Liver (tissue), 9 donors: ENCODE results near the gene STK32C. TPM values are rescaled to one million over a fixed set of nuclear protein-coding genes. Genes with fewer than 3 reads are reported as not detected.

Experiments
- DNase-seq: peaks from one replicate; pipeline ENCODE4 v3.0.0-alpha.2; 2017; ENCODE audit warnings: low spot score
- H3K27ac ChIP-seq, 2 donors: one replicate each; pipeline ENCODE4 v1.7.0; 2013; ENCODE audit warnings: inconsistent platforms in 2 of 2, low read length in 2 of 2, control low read depth in 1 of 2, low read depth in 1 of 2, mild to moderate bottlenecking in 1 of 2
- H3K27me3 ChIP-seq, 4 donors: one replicate each; pipeline versions ENCODE4 v1.6.1 to v1.7.0; 2013; ENCODE audit warnings: low read length in 3 of 4, inconsistent platforms in 1 of 4, mild to moderate bottlenecking in 1 of 4, moderate library complexity in 1 of 4; ENCODE audit not compliant: control insufficient read depth in 4 of 4, insufficient read depth in 4 of 4
- H3K36me3 ChIP-seq, 4 donors: one replicate each; pipeline versions ENCODE4 v1.6.1 to v1.7.0; 2013; ENCODE audit warnings: low read length in 3 of 4, mild to moderate bottlenecking in 3 of 4, low read depth in 1 of 4, moderate library complexity in 1 of 4; ENCODE audit not compliant: control insufficient read depth in 4 of 4, insufficient read depth in 3 of 4
- H3K4me1 ChIP-seq, 4 donors: one replicate each; pipeline versions ENCODE4 v1.6.1 to v1.7.0; 2013; ENCODE audit warnings: low read length in 3 of 4, mild to moderate bottlenecking in 3 of 4, moderate library complexity in 1 of 4; ENCODE audit not compliant: control insufficient read depth in 4 of 4, insufficient read depth in 4 of 4
- H3K4me3 ChIP-seq, 3 donors: one replicate each; pipeline versions ENCODE4 v1.6.1 to v1.7.0; 2013; ENCODE audit warnings: low read length in 3 of 3, control low read depth in 1 of 3, low read depth in 1 of 3, mild to moderate bottlenecking in 1 of 3
- H3K9ac ChIP-seq, 2 donors: one replicate each; pipeline ENCODE4 v1.7.0; 2013; ENCODE audit warnings: low read length in 2 of 2, mild to moderate bottlenecking in 2 of 2, moderate library complexity in 2 of 2, control low read depth in 1 of 2, low read depth in 1 of 2
- H3K9me3 ChIP-seq, 4 donors: one replicate each; pipeline versions ENCODE4 v1.6.1 to v1.7.0; 2013; ENCODE audit warnings: low read length in 3 of 4; ENCODE audit not compliant: control insufficient read depth in 4 of 4
- EGR1 ChIP-seq, 2 donors: IDR thresholded peaks; 2 replicates each; pipeline ENCODE4 v1.6.1; 2016 to 2018; ENCODE audit warnings: antibody characterized with exemption in 2 of 2, low read depth in 2 of 2
- FOXA1 ChIP-seq: IDR thresholded peaks from 2 replicates; pipeline ENCODE4 v1.6.1; 2016; ENCODE audit warnings: antibody characterized with exemption
- FOXA2 ChIP-seq: IDR thresholded peaks from 2 replicates; pipeline ENCODE4 v1.6.1; 2016; ENCODE audit warnings: antibody characterized with exemption
- GABPA ChIP-seq, 2 donors: IDR thresholded peaks in 1 of 2; conservative IDR thresholded peaks in 1 of 2; 2 replicates each; pipeline ENCODE4 v1.6.1; 2016; ENCODE audit warnings: antibody characterized with exemption in 2 of 2, mild to moderate bottlenecking in 1 of 2, moderate library complexity in 1 of 2
- HNF4A ChIP-seq, 2 donors: conservative IDR thresholded peaks; 2 replicates each; pipeline ENCODE4 v1.6.1; 2016; ENCODE audit warnings: antibody characterized with exemption in 2 of 2, mild to moderate bottlenecking in 2 of 2
- HNF4G ChIP-seq: IDR thresholded peaks from 2 replicates; pipeline ENCODE4 v1.6.1; 2016; ENCODE audit warnings: antibody characterized with exemption
- JUND ChIP-seq, 2 donors: IDR thresholded peaks; 2 replicates each; pipeline ENCODE4 v1.6.1; 2016; ENCODE audit warnings: antibody characterized with exemption in 2 of 2
- NR2F2 ChIP-seq: IDR thresholded peaks from 2 replicates; pipeline ENCODE4 v1.6.1; 2016; ENCODE audit warnings: antibody characterized with exemption
- RAD21 ChIP-seq, 2 donors: IDR thresholded peaks; 2 replicates each; pipeline ENCODE4 v1.6.1; 2016; ENCODE audit warnings: antibody characterized with exemption in 2 of 2, mild to moderate bottlenecking in 2 of 2
- RXRA ChIP-seq, 2 donors: IDR thresholded peaks; 2 replicates each; pipeline ENCODE4 v1.6.1; 2017 to 2018; ENCODE audit warnings: antibody characterized with exemption in 2 of 2, mild to moderate bottlenecking in 1 of 2
- SP1 ChIP-seq: IDR thresholded peaks from 2 replicates; pipeline ENCODE4 v1.6.1; 2018; ENCODE audit warnings: antibody characterized with exemption, mild to moderate bottlenecking
- TAF1 ChIP-seq: conservative IDR thresholded peaks from 2 replicates; pipeline ENCODE4 v1.6.1; 2016; ENCODE audit warnings: antibody characterized with exemption, mild to moderate bottlenecking
- YY1 ChIP-seq: IDR thresholded peaks from 2 replicates; pipeline ENCODE4 v1.6.1; 2016; ENCODE audit warnings: antibody characterized with exemption, mild to moderate bottlenecking
- WGBS: extraction: QIAGEN DNeasy Blood & Tissue Kit; methylation state at CpG from one replicate; pipeline ENCODE4 v1.1.7; 2013; 5-methylcytosine and 5-hydroxymethylcytosine counted together
- polyA plus RNA-seq, 2 donors: library from polyadenylated mRNA; stranded (reverse) in 1 of 2; unstranded in 1 of 2; fragments of 200-250 nt in 1 of 2; fragments of >200 nt in 1 of 2; fragmentation: Nextera tagmentation in 1 of 2; extraction: Ambion mirVana in 1 of 2; gene quantifications; one replicate each; pipeline versions ENCODE4 v1.2.1 to v1.2.3, GENCODE V29; 2013 to 2015
- total RNA-seq, 2 donors: library from RNA; depleted of rRNA; stranded (reverse); fragments of >200 nt; gene quantifications; one replicate each; pipeline ENCODE4 v1.2.3, GENCODE V29; 2014
- TF ChIP-seq, protein P1 (sequence below): IDR thresholded peaks from 2 replicates; pipeline ENCODE4 v1.6.1; 2016; ENCODE audit warnings: antibody characterized with exemption
- TF ChIP-seq, protein P2 (sequence below): IDR thresholded peaks from 2 replicates; pipeline ENCODE4 v1.6.1; 2016; ENCODE audit warnings: antibody characterized with exemption, mild to moderate bottlenecking
- TF ChIP-seq, protein P3 (sequence below): fragments of 150-350 bp; IDR thresholded peaks from 2 replicates; pipeline ENCODE4 v1.5.1; 2017; ENCODE audit warnings: improper control_type of control experiment, low read depth, low read length; ENCODE audit not compliant: missing input control
- TF ChIP-seq, protein P4 (sequence below): IDR thresholded peaks from 2 replicates; pipeline ENCODE4 v1.6.1; 2016; ENCODE audit warnings: antibody characterized with exemption
- TF ChIP-seq, protein P5 (sequence below): IDR thresholded peaks from 2 replicates; pipeline ENCODE4 v1.6.1; 2016; ENCODE audit warnings: antibody characterized with exemption
- donor health status: healthy.
- donor health status: healthy.
- donor health status: healthy.
- donor health status: healthy.
- donor health status: healthy.

STK32C gene
- total and polyA plus RNA-seq, 4 donors, result 1.8 to 4.6 (median 2.2) TPM

DNA sequence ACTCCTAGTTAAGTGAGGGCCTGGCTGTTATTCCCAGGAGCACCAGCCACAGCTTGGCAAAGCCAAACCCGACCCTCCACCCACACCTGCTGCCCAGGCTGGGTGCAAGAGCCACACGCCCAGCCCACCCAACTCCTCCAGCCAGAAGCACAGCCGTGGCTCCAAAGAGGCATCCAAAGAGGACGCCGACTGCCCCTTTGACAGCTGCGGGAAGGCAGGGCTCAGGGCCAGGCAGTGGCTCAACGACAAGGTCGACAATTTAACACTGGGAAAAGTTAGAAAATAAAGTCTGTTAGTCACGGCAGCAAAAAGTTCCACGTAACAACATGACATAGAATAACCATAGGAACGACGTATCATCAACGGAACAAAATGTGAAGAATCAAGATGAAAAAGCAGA, 66.7 kb downstream of the STK32C start:
- WGBS, result 85% methylated on average over 13 of the region's 13 CpGs
- DNase-seq, result no peak
- Histone ChIP-seq H3K36me3 (no peaks in the 10 kb centered on the region), H3K9me3 (no peaks in the 10 kb centered on the region), H3K4me3 (no peak overlapping the region), H3K4me1 (no peaks in the 10 kb centered on the region), H3K9ac (no peak overlapping the region), H3K27me3 (no peaks in the 10 kb centered on the region), H3K27ac (no peak overlapping the region)
- TF ChIP-seq HNF4G (no peak), YY1 (no peak), EGR1 (IDR thresholded peaks at IDR 0.05; ENCODE audit: low read depth in 2 of 2) (no peak), NR2F2 (no peak), SP1 (no peak), JUND (IDR thresholded peaks at IDR 0.05) (no peak), FOXA2 (no peak), RAD21 (IDR thresholded peaks at IDR 0.05) (no peak), GABPA (IDR thresholded peaks at IDR 0.05 in 1 of 2, conservative IDR thresholded peaks at IDR 0.05 in 1 of 2) (no peak)
- TF ChIP-seq, protein P1, sequence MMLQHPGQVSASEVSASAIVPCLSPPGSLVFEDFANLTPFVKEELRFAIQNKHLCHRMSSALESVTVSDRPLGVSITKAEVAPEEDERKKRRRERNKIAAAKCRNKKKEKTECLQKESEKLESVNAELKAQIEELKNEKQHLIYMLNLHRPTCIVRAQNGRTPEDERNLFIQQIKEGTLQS, result no peak
- TF ChIP-seq, protein P2, sequence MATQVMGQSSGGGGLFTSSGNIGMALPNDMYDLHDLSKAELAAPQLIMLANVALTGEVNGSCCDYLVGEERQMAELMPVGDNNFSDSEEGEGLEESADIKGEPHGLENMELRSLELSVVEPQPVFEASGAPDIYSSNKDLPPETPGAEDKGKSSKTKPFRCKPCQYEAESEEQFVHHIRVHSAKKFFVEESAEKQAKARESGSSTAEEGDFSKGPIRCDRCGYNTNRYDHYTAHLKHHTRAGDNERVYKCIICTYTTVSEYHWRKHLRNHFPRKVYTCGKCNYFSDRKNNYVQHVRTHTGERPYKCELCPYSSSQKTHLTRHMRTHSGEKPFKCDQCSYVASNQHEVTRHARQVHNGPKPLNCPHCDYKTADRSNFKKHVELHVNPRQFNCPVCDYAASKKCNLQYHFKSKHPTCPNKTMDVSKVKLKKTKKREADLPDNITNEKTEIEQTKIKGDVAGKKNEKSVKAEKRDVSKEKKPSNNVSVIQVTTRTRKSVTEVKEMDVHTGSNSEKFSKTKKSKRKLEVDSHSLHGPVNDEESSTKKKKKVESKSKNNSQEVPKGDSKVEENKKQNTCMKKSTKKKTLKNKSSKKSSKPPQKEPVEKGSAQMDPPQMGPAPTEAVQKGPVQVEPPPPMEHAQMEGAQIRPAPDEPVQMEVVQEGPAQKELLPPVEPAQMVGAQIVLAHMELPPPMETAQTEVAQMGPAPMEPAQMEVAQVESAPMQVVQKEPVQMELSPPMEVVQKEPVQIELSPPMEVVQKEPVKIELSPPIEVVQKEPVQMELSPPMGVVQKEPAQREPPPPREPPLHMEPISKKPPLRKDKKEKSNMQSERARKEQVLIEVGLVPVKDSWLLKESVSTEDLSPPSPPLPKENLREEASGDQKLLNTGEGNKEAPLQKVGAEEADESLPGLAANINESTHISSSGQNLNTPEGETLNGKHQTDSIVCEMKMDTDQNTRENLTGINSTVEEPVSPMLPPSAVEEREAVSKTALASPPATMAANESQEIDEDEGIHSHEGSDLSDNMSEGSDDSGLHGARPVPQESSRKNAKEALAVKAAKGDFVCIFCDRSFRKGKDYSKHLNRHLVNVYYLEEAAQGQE, result no peak

DNA sequence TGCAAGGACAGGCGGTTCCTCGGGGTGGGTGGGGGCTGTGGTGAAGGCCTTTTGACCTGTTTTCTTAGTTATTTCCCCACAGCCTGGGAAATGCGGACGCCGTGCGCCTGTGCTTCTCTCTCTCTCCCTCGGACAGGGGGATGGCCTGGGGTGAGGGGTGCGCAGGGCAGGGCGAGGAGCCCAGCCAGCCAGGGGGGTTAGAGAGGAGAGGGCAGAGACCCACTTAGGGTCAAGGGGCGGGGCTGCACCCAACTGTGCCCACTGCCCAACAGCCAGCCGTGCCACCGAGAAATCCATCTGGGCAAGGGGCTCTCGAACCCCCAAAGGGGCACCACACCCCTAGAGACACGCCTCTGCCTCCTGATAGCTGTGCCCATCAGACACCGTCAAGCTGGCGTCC, 67.2 kb downstream of the STK32C start:
- 88% methylated on average over 16 of the region's 16 CpGs for WGBS
- Histone ChIP-seq H3K9ac (no peak overlapping the region), H3K27me3 (no peaks in the 10 kb centered on the region), H3K36me3 (no peaks in the 10 kb centered on the region), H3K4me3 (no peak overlapping the region), H3K4me1 (no peaks in the 10 kb centered on the region), H3K9me3 (no peaks in the 10 kb centered on the region), H3K27ac (no peak overlapping the region)
- no peak for DNase-seq
- TF ChIP-seq, protein P3, sequence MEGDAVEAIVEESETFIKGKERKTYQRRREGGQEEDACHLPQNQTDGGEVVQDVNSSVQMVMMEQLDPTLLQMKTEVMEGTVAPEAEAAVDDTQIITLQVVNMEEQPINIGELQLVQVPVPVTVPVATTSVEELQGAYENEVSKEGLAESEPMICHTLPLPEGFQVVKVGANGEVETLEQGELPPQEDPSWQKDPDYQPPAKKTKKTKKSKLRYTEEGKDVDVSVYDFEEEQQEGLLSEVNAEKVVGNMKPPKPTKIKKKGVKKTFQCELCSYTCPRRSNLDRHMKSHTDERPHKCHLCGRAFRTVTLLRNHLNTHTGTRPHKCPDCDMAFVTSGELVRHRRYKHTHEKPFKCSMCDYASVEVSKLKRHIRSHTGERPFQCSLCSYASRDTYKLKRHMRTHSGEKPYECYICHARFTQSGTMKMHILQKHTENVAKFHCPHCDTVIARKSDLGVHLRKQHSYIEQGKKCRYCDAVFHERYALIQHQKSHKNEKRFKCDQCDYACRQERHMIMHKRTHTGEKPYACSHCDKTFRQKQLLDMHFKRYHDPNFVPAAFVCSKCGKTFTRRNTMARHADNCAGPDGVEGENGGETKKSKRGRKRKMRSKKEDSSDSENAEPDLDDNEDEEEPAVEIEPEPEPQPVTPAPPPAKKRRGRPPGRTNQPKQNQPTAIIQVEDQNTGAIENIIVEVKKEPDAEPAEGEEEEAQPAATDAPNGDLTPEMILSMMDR, result no peak
- no peak for TF ChIP-seq HNF4A (conservative IDR thresholded peaks at IDR 0.05)

DNA sequence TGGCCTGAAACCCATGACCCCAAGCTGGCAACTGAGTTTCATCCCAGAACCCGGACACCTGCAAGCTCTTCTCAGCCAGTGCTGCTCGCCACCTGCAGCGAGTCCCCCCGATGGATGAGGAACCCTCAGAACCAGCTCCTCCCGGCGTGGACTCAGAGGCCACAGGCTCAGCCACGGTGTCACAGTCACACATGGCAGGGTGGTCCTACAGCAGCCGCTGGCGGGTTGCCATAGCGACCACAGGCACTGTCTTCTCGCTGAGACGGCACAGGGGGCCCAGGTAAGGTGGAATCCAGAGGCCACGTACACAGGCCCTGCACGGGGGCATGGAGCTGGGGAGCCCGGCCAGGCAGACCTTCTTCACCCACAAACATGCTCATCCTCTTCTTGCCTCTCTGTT, 67.6 kb downstream of the STK32C start:
- WGBS, result 88% methylated on average over 15 of the region's 15 CpGs
- no peak overlapping the region for H3K9ac ChIP-seq
- no peak for TF ChIP-seq YY1
- TF ChIP-seq GABPA (IDR thresholded peaks at IDR 0.05 in 1 of 2, conservative IDR thresholded peaks at IDR 0.05 in 1 of 2), result no peak
- TF ChIP-seq, protein P4, sequence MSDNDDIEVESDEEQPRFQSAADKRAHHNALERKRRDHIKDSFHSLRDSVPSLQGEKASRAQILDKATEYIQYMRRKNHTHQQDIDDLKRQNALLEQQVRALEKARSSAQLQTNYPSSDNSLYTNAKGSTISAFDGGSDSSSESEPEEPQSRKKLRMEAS, result no peak
- TF ChIP-seq, protein P3, result no peak
- no peak for TF ChIP-seq SP1
- TF ChIP-seq, protein P5, sequence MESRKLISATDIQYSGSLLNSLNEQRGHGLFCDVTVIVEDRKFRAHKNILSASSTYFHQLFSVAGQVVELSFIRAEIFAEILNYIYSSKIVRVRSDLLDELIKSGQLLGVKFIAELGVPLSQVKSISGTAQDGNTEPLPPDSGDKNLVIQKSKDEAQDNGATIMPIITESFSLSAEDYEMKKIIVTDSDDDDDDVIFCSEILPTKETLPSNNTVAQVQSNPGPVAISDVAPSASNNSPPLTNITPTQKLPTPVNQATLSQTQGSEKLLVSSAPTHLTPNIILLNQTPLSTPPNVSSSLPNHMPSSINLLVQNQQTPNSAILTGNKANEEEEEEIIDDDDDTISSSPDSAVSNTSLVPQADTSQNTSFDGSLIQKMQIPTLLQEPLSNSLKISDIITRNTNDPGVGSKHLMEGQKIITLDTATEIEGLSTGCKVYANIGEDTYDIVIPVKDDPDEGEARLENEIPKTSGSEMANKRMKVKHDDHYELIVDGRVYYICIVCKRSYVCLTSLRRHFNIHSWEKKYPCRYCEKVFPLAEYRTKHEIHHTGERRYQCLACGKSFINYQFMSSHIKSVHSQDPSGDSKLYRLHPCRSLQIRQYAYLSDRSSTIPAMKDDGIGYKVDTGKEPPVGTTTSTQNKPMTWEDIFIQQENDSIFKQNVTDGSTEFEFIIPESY, result no peak
- TF ChIP-seq FOXA2, result no peak
- TF ChIP-seq RXRA (IDR thresholded peaks at IDR 0.05), result no peak
- no peak for TF ChIP-seq HNF4G
- no peak for TF ChIP-seq TAF1
- no peak for TF ChIP-seq FOXA1
- TF ChIP-seq JUND (IDR thresholded peaks at IDR 0.05), result no peak
- TF ChIP-seq NR2F2, result no peak
- H3K4me3 ChIP-seq, result no peak overlapping the region
- H3K4me1 ChIP-seq, result no peaks in the 10 kb centered on the region
- no peaks in the 10 kb centered on the region for H3K27me3 ChIP-seq
- no peaks in the 10 kb centered on the region for H3K36me3 ChIP-seq
- H3K27ac ChIP-seq, result no peak overlapping the region
- no peak for DNase-seq
- H3K9me3 ChIP-seq, result no peaks in the 10 kb centered on the region
